ENCODE data around the gene RAET1G.

- TF ChIP-seq, protein P1, sequence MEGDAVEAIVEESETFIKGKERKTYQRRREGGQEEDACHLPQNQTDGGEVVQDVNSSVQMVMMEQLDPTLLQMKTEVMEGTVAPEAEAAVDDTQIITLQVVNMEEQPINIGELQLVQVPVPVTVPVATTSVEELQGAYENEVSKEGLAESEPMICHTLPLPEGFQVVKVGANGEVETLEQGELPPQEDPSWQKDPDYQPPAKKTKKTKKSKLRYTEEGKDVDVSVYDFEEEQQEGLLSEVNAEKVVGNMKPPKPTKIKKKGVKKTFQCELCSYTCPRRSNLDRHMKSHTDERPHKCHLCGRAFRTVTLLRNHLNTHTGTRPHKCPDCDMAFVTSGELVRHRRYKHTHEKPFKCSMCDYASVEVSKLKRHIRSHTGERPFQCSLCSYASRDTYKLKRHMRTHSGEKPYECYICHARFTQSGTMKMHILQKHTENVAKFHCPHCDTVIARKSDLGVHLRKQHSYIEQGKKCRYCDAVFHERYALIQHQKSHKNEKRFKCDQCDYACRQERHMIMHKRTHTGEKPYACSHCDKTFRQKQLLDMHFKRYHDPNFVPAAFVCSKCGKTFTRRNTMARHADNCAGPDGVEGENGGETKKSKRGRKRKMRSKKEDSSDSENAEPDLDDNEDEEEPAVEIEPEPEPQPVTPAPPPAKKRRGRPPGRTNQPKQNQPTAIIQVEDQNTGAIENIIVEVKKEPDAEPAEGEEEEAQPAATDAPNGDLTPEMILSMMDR (conservative IDR thresholded peaks at IDR 0.05; ENCODE audit: low read depth, low read length), result no peak
- no peak for TF ChIP-seq EZH2 (IDR thresholded peaks at IDR 0.05; ENCODE audit: borderline replicate concordance, low read depth, low read length, poor library complexity, severe bottlenecking)
Observed at GRCh38 chr6:149948616-149949015, 25.7 kb upstream of the RAET1G start.
